ENCODE data around the gene HOXB3. TPM values are rescaled to one million over a fixed set of nuclear protein-coding genes. Genes with fewer than 3 reads are reported as not detected.

HOXB3 gene
- total and polyA plus RNA-seq, 4 donors: 23.8 to 162 (median 94.8) TPM

GRCh38 chr17:48631693-48632578 lies 41.9 kb upstream of the HOXB3 start:
- H3K9me3 ChIP-seq (ENCODE audit: control insufficient read depth, insufficient read depth, low read length): no peaks in the 10 kb centered on the region
- H3K4me3 ChIP-seq (ENCODE audit: low read depth, low read length): no peak overlapping the region
- DNase-seq (ENCODE audit: low read depth in 4 of 6, low spot score in 6 of 6): peak in 1 of 6 donors; percentile 29
- H3K4me1 ChIP-seq (ENCODE audit: control insufficient read depth, insufficient read depth, low read length): peaks cover 52% of the 10 kb centered on the region
- H3K36me3 ChIP-seq (ENCODE audit: control insufficient read depth, insufficient read depth, low read length): peaks cover 4% of the 10 kb centered on the region
- H3K27ac ChIP-seq (ENCODE audit: low read depth, low read length): no peak overlapping the region
- peaks cover 63% of the 10 kb centered on the region for H3K27me3 ChIP-seq (ENCODE audit: control insufficient read depth, insufficient read depth, low read length)
- 45% methylated on average over 4 of the region's 7 CpGs for WGBS (ENCODE audit: insufficient coverage)

GRCh38 chr17:48630925-48631692 lies 41.1 kb upstream of the HOXB3 start:
- peak in 1 of 6 donors; percentile 4 for DNase-seq (ENCODE audit: low read depth in 4 of 6, low spot score in 6 of 6)
- H3K27ac ChIP-seq (ENCODE audit: low read depth, low read length): no peak overlapping the region
- H3K36me3 ChIP-seq (ENCODE audit: control insufficient read depth, insufficient read depth, low read length): peaks cover 4% of the 10 kb centered on the region

GRCh38 chr17:48630009-48630924 lies 40.2 kb upstream of the HOXB3 start:
- peaks cover 42% of the 10 kb centered on the region for H3K4me1 ChIP-seq (ENCODE audit: control insufficient read depth, insufficient read depth, low read length)
- peaks cover 59% of the 10 kb centered on the region for H3K27me3 ChIP-seq (ENCODE audit: control insufficient read depth, insufficient read depth, low read length)
- H3K27ac ChIP-seq (ENCODE audit: low read depth, low read length): no peak overlapping the region
- no peak overlapping the region for H3K4me3 ChIP-seq (ENCODE audit: low read depth, low read length)
- no peaks in the 10 kb centered on the region for H3K9me3 ChIP-seq (ENCODE audit: control insufficient read depth, insufficient read depth, low read length)
- WGBS (ENCODE audit: insufficient coverage): 45% methylated on average over 7 of the region's 15 CpGs
- H3K36me3 ChIP-seq (ENCODE audit: control insufficient read depth, insufficient read depth, low read length): peaks cover 4% of the 10 kb centered on the region
- DNase-seq (ENCODE audit: low read depth in 4 of 6, low spot score in 6 of 6): peak in 1 of 6 donors; percentile 49

More at GRCh38 chr17:48630925-48631692, 41.1 kb upstream of the HOXB3 start:
- Histone ChIP-seq H3K9me3 (ENCODE audit: control insufficient read depth, insufficient read depth, low read length) (no peaks in the 10 kb centered on the region), H3K4me3 (ENCODE audit: low read depth, low read length) (no peak overlapping the region), H3K27me3 (ENCODE audit: control insufficient read depth, insufficient read depth, low read length) (peaks cover 60% of the 10 kb centered on the region), H3K4me1 (ENCODE audit: control insufficient read depth, insufficient read depth, low read length) (peaks cover 50% of the 10 kb centered on the region)
- 50% methylated on average over 9 of the region's 15 CpGs for WGBS (ENCODE audit: insufficient coverage)

- no peaks in the 10 kb centered on the region for H3K9me3 ChIP-seq (ENCODE audit: control insufficient read depth, insufficient read depth, low read length)
- H3K4me3 ChIP-seq (ENCODE audit: low read depth, low read length): no peak overlapping the region
- H3K27ac ChIP-seq (ENCODE audit: low read depth, low read length): no peak overlapping the region
- WGBS (ENCODE audit: insufficient coverage): 57% methylated on average over 5 of the region's 5 CpGs
- H3K27me3 ChIP-seq (ENCODE audit: control insufficient read depth, insufficient read depth, low read length): peaks cover 57% of the 10 kb centered on the region
- H3K36me3 ChIP-seq (ENCODE audit: control insufficient read depth, insufficient read depth, low read length): peaks cover 4% of the 10 kb centered on the region
- peak in 1 of 6 donors; percentile 17 for DNase-seq (ENCODE audit: low read depth in 4 of 6, low spot score in 6 of 6)
- H3K4me1 ChIP-seq (ENCODE audit: control insufficient read depth, insufficient read depth, low read length): peaks cover 44% of the 10 kb centered on the region
These were observed 39.3 kb upstream of the HOXB3 start for GRCh38 chr17:48629411-48629759.

GRCh38 chr17:48628649-48629410 lies 38.8 kb upstream of the HOXB3 start:
- Histone ChIP-seq H3K9me3 (ENCODE audit: control insufficient read depth, insufficient read depth, low read length) (no peaks in the 10 kb centered on the region), H3K4me1 (ENCODE audit: control insufficient read depth, insufficient read depth, low read length) (peaks cover 41% of the 10 kb centered on the region), H3K27me3 (ENCODE audit: control insufficient read depth, insufficient read depth, low read length) (peaks cover 54% of the 10 kb centered on the region), H3K4me3 (ENCODE audit: low read depth, low read length) (no peak overlapping the region), H3K36me3 (ENCODE audit: control insufficient read depth, insufficient read depth, low read length) (peaks cover 3% of the 10 kb centered on the region), H3K27ac (ENCODE audit: low read depth, low read length) (no peak overlapping the region)
- 56% methylated on average over 2 of the region's 5 CpGs for WGBS (ENCODE audit: insufficient coverage)
- DNase-seq (ENCODE audit: low read depth in 4 of 6, low spot score in 6 of 6): peak in 1 of 6 donors; percentile 42

- WGBS (ENCODE audit: insufficient coverage): 30% methylated on average over 24 of the region's 27 CpGs
- H3K4me3 ChIP-seq (ENCODE audit: low read depth, low read length): no peak overlapping the region
- peak in 1 of 6 donors; percentile 51 for DNase-seq (ENCODE audit: low read depth in 4 of 6, low spot score in 6 of 6)
- H3K27ac ChIP-seq (ENCODE audit: low read depth, low read length): peak overlapping the region; percentile 93
- H3K9me3 ChIP-seq (ENCODE audit: control insufficient read depth, insufficient read depth, low read length): no peaks in the 10 kb centered on the region
- peaks cover 42% of the 10 kb centered on the region for H3K4me1 ChIP-seq (ENCODE audit: control insufficient read depth, insufficient read depth, low read length)
- peaks cover 51% of the 10 kb centered on the region for H3K27me3 ChIP-seq (ENCODE audit: control insufficient read depth, insufficient read depth, low read length)
- H3K36me3 ChIP-seq (ENCODE audit: control insufficient read depth, insufficient read depth, low read length): no peaks in the 10 kb centered on the region
These were observed 37.8 kb upstream of the HOXB3 start for GRCh38 chr17:48627623-48628521.

GRCh38 chr17:48627118-48627597 lies 37.1 kb upstream of the HOXB3 start:
- H3K27ac ChIP-seq (ENCODE audit: low read depth, low read length): peak overlapping the region; percentile 93
- 20% methylated on average over 1 of the region's 5 CpGs for WGBS (ENCODE audit: insufficient coverage)
- peaks cover 45% of the 10 kb centered on the region for H3K4me1 ChIP-seq (ENCODE audit: control insufficient read depth, insufficient read depth, low read length)
- peaks cover 45% of the 10 kb centered on the region for H3K27me3 ChIP-seq (ENCODE audit: control insufficient read depth, insufficient read depth, low read length)
- DNase-seq (ENCODE audit: low read depth in 4 of 6, low spot score in 6 of 6): no peak
- H3K4me3 ChIP-seq (ENCODE audit: low read depth, low read length): peak overlapping the region; percentile 73
- H3K9me3 ChIP-seq (ENCODE audit: control insufficient read depth, insufficient read depth, low read length): no peaks in the 10 kb centered on the region
- H3K36me3 ChIP-seq (ENCODE audit: control insufficient read depth, insufficient read depth, low read length): no peaks in the 10 kb centered on the region
